SJCRH30 (cell line): ENCODE results near the gene TAOK1. TPM values are rescaled to one million over a fixed set of nuclear protein-coding genes. Genes with fewer than 3 reads are reported as not detected.

ENCODE experiments used
- total RNA-seq: library from RNA; depleted of rRNA; stranded (reverse); fragments of >200 nt; shearing (Covaris generic); gene quantifications from 2 replicates; pipeline ENCODE4 v1.2.3, GENCODE V29; 2014; rRNA removed

TAOK1 gene
- total RNA-seq, 1 experiment from 2014 or later, result 66.3 TPM

Other genes with a start within 250 kb of the TAOK1 start
- 86.9 and 91.9 TPM in 2 replicates for gene MYO18A, start 210.0 kb upstream of the TAOK1 start, total RNA-seq
- gene CRYBA1, start 143.5 kb upstream of the TAOK1 start, total RNA-seq, result not detected in 2 replicates
- gene NUFIP2, start 96.2 kb upstream of the TAOK1 start, total RNA-seq, result 60.2 and 68.0 TPM in 2 replicates
- 16.2 and 18.5 TPM in 2 replicates for gene ABHD15, start 176.7 kb downstream of the TAOK1 start, total RNA-seq
- gene TP53I13, start 178.3 kb downstream of the TAOK1 start, total RNA-seq, result 45.0 and 48.0 TPM in 2 replicates
- 42.4 and 42.6 TPM in 2 replicates for gene GIT1, start 199.3 kb downstream of the TAOK1 start, total RNA-seq
- 18.1 and 19.2 TPM in 2 replicates for gene ANKRD13B, start 202.8 kb downstream of the TAOK1 start, total RNA-seq
- 11.7 and 14.7 TPM in 2 replicates for gene CORO6, start 232.5 kb downstream of the TAOK1 start, total RNA-seq